NCI-H2171 (cell line): ENCODE measurements around the gene DLL1.
"Not testable (repeated sequence)": the region's sequence is repeated elsewhere in the genome, so short reads cannot be mapped to it uniquely, and the experiment has no call there.

Experiments
- DNase-seq: peaks from one replicate; lab custom pipeline; 2025; lab: John Stamatoyannopoulos, UW

Gene DLL1

DNA sequence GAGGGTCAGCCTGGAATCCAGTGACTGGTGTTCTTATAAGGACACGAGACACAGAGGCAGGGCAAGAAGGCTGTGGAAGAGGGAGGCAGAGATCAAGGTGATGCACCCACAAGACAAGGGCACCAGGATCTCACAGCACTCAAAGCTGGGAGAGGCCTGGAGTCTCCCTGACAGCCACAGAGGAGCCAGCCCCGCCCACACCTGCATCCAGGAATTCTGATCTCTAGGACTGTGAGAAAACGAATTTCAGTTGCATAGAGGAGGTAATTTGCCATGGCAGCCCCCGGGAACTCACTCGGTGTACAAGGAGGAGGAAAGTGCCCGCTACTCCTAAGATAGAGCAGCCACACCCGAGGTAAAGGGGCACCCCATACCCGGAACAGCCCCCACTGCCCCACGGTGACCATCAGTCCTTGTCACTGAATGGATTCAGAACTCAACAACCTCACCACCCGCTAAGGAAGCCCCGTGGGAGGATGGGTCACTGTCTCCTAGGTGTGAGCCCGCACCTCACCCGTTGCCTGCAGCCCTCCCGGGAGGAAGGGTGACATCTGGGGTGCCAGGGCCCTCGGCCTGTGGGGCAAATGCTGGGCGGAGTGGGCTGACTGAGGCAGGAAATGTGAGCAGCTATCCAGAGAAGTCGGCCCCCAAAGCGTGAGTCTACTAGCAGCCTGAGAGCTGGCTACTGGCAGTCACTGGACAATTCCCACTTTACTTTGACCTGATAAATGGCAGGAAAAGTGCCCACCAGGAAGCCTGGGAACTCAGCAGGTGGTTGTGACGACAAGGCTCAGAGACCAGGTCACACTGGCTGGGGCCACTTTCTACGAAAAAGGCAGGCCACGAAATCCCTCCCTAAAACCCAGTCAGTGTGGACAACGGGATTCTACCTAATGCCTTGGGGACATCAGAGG, 22.4 kb downstream of the DLL1 start:
- DNase-seq: no peak

GRCh38 chr6:170267688-170268087, 23.2 kb downstream of the DLL1 start:
- DNase-seq: no peak

- peak; percentile 40 for DNase-seq
These were observed 24.6 kb downstream of the DLL1 start for GRCh38 chr6:170266061-170266825.

DNA sequence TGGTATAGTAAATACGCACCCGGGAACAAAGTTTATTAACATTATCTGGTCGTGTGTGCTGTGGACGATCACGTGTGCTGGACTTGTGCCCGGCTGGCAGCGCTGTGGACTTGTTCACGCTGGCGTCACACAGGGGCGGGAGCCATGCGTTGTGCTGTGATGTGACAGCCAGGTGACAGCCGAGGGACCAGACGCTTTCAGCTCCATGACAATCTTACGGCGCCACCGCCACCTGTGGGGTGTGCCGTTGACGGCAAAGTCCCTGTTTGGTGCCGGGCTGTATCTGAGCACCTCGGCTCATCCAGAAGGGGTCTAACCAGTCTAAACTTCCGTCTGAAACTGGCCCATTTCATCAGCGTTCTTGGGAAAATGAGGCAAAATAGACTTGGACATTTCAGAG, 25.2 kb downstream of the DLL1 start:
- DNase-seq: no peak

DNA sequence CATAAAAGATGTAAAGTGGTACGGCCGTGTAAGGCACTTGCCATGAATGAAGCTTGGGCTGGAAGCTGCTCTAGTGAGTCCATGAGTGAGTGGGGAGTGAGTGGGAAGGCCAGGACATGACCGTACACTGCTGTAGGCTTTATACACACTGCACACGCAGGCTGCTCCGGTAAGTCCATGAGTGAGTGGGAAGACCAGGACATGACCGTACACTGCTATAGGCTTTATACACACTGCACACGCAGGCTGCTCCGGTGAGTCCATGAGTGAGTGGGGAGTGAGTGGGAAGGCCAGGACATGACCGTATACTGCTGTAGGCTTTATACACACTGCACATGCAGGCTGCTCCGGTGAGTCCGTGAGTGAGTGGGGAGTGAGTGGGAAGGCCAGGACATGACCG, 26.2 kb downstream of the DLL1 start:
- not testable (repeated sequence) for DNase-seq

GRCh38 chr6:170264086-170264485, 26.8 kb downstream of the DLL1 start:
- DNase-seq: no peak

- no peak for DNase-seq
These were observed 27.5 kb downstream of the DLL1 start for GRCh38 chr6:170263410-170263809.

DNA sequence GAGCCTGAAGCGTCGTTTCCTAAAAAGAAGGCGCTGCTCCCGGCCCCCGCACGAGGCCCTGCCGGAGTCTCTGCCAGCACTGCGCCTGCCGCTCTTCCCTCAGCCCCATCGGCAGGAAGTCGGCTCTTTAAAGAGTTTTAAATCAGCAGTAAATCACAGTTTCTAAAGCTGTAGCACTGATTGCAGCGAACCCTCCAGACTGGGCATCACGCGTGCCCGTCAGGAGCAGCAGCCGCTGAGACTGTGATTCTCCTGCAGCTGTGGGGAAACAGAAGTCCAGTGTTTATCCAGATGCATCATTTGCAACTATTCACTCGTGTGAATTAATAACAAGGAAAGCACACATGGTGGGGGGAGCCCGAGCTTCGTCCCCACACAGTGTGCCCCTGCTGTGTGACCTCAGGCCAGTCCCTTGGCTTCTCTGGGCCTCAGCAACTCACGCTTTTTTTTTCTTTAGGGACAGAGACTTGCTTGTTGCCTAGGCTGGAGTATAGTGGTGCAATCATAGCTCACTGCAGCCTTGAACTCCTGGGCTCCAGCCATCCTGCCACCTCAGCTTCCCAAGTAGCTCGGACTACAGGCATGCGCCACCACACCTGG, 28.3 kb downstream of the DLL1 start:
- DNase-seq: no peak

- no peak for DNase-seq
These were observed 29.0 kb downstream of the DLL1 start for GRCh38 chr6:170261643-170262488.

DNA sequence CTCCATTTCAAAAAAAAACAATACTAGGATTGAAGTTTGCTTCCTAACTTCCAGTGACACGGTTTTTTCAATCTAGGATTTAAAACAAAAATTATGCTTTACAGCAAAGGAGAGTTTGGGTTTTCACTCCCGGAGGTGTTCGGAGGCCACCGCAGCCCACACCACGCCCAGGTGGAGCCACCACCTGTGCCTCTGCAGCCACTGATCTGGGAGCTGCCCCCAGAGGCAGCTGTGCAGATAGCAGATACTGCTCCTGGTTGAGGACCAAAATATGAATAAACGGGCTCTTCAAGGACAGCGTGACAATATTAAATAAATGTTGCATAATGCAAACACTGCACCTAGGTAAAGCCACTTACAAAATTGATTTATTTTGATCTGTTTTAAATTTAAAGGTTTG, 30.2 kb downstream of the DLL1 start:
- DNase-seq: no peak

GRCh38 chr6:170259278-170259677, 31.6 kb downstream of the DLL1 start:
- no peak for DNase-seq

DNA sequence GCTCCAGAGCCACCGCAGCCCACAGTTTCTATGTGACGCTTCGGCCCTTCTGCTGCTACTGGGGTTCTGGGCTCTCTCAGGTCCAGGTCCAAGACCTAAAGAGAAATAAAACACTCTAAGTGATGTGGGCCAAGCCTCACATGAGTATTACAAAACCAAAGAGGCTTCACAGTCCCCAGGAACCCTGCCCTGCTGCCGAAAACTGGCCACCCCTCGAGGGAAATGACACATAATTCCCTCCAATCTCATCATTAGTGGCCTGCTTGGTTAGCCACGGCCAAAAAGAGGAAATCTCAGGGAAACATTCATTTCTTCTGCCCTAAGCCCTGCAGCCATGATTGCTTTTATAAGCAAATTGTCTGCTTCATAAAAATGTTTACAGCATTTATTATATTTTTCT, 32.5 kb downstream of the DLL1 start:
- no peak for DNase-seq

DNA sequence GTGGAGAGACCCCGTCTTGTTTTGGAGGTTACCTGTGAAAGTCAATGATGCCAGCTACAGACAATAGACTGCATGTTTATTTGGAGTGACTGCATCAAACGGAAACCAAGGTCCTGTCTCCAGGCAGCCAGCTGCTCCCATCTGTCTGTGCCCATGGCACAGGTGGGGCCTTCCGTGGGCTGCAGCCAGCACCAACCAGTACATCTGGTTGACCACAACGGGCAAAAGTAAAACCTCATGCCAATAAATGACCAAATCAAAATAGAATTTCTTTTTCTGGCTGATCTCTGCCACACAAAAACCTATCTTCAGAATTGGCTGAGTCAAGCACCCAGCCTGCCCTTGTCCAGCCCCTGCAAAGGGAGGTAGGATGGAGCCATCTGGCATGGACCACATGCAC, 33.5 kb downstream of the DLL1 start:
- DNase-seq: no peak

GRCh38 chr6:170256641-170257040, 34.2 kb downstream of the DLL1 start:
- DNase-seq: no peak

- DNase-seq: no peak
These were observed 35.3 kb downstream of the DLL1 start for GRCh38 chr6:170255426-170256125.

DNA sequence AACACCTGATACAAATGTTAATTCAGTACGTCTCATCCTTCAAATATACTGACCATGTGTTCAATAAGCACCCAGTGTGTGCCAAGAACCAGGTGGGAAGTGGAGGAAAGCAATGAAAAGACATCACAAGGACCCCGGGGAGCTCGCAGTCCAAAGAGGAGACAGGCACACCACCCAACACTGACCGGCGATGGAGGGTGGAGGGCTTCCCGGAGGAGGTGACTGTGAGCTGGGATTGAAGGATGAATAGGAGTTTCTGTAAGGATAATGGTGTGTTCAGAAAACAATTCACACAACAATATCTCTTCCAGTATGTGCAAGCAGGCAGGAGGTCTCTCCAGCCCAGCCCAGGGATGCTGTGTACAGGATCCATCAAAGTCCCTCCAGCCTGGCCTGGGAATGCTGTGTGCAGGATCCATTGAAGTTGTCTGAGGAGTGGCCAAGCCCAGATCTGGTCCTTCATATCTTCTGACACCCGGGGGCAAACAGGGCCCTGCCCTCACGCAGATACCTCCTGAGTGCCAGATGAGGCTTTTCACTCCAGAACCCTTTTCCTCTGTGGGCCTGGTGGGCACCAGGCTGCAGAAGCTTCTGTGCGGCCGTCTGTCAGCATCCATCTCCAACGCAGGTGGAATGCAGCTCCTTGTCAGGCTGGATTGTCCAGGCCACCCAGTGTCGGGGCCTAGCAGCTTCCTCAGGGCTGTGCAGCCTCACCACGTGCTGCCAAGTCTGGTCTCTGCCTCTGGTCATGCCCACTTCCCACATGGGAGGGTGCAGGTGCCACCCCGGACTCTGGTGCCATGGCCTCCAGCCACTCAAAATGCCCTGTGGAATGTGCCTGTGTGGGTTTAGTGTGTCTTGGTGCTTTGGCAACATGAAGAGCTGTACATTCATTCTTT, 36.3 kb downstream of the DLL1 start:
- DNase-seq: no peak

- no peak for DNase-seq
These were observed 37.0 kb downstream of the DLL1 start for GRCh38 chr6:170253910-170254269.

DNA sequence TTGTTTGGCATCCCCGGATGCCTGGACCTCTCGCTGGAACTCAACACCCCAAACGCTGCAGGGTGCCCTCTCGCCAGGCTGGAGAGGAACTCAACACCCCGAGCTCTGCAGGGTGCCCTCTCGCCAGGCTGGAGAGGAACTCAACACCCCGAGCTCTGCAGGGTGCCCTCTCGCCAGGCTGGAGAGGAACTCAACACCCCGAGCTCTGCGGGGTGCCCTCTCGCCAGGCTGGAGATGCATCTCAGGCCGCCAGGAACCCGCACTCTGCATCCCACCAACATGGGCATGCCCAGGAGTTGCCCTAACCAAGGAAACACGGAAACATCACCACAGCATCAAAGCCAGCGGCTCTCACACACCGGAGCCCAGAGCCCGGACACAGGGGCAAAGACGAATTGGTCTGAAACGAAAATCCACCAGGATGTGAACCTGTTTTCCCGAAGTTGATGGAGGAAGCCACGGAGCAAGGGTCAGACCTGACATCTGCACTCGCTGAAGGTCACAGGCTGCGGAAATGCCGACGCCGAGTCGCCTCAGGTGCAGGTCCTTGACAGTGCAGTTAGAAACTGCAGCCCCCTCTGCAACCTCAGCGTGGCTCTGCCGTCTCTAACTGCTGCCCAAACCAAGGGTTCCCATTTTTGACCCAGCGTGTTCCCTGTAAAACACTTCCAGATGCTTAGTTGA, 37.5 kb downstream of the DLL1 start:
- peak; percentile 36 for DNase-seq

GRCh38 chr6:170251776-170252571, 38.9 kb downstream of the DLL1 start:
- no peak for DNase-seq
